SK-N-MC (cell line): Measurements from ENCODE around the gene ADAD1.

Experiments
- EZH2 ChIP-seq: fragments of 200-600 bp; sonication (generic); IDR thresholded peaks from one replicate; pipeline ENCODE4 v1.6.1; 2017; ENCODE audit warnings: antibody characterized with exemption
- FOXP2 ChIP-seq: optimal IDR thresholded peaks from 2 replicates; pipeline ENCODE3; 2011; ENCODE audit warnings: mild to moderate bottlenecking, moderate library complexity; ENCODE audit not compliant: insufficient read depth; ENCODE audit errors: extremely low read length, control extremely low read depth

DNA sequence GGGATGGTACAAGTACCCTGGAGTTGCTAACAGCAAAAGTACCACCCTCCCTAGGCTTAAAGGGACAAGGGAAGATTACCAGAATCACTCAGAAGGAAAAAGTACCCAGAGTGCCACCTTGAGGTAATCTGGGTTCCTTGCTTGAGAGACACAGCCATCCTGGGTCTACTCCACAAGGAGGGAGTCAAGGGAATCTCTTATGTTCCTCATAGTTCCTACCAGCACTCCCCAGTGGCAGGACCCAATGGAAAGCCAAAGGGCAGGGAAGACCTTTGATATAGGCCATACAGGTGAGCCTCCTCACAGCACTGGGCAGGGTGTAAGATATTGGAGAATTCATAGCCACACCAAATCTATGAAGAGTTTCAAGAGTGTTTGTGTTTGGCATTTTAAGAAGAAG lies 72.0 kb downstream of the ADAD1 start:
- TF ChIP-seq EZH2 (no peak), FOXP2 (no peak)
